Measurements from ENCODE around the gene IKBKE. TPM values are rescaled to one million over a fixed set of nuclear protein-coding genes. Genes with fewer than 3 reads are reported as not detected.

The IKBKE gene
- total RNA-seq, 4 donors from 2014 or later: 5.7 to 27.0 (median 17.4) TPM

DNA sequence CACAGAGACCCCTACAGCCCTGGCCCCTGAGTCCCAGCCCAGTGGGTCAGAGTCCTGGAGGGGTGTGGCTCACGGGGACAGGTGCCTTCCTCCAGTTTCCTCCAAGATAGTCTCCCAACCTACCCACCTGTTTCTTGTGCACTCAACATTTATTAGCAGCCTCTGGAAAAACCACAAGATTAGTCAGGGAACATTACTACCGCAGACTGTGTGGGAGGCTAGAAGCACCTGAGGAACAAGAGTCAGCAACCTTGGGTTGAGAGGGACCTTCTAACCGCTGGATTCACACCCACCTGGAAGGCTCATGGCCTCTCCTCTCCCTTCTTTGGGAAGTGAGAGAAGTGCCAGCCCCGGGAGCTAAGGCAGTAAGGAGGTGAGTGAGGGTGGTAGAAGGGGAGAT lies 22.5 kb upstream of the IKBKE start:
- no peak for DNase-seq (ENCODE audit: low spot score in 2 of 2)
- no peak for TF ChIP-seq POLR2A (IDR thresholded peaks at IDR 0.05)
- no peak for TF ChIP-seq EP300 (IDR thresholded peaks at IDR 0.05)
- no peak for TF ChIP-seq POLR2AphosphoS5 (IDR thresholded peaks at IDR 0.05)
- TF ChIP-seq, protein P1, sequence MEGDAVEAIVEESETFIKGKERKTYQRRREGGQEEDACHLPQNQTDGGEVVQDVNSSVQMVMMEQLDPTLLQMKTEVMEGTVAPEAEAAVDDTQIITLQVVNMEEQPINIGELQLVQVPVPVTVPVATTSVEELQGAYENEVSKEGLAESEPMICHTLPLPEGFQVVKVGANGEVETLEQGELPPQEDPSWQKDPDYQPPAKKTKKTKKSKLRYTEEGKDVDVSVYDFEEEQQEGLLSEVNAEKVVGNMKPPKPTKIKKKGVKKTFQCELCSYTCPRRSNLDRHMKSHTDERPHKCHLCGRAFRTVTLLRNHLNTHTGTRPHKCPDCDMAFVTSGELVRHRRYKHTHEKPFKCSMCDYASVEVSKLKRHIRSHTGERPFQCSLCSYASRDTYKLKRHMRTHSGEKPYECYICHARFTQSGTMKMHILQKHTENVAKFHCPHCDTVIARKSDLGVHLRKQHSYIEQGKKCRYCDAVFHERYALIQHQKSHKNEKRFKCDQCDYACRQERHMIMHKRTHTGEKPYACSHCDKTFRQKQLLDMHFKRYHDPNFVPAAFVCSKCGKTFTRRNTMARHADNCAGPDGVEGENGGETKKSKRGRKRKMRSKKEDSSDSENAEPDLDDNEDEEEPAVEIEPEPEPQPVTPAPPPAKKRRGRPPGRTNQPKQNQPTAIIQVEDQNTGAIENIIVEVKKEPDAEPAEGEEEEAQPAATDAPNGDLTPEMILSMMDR (IDR thresholded peaks at IDR 0.05): no peak
- Histone ChIP-seq H3K27ac (no peak overlapping the region), H3K27me3 (no peaks in the 10 kb centered on the region), H3K9me3 (no peaks in the 10 kb centered on the region), H3K4me3 (no peak overlapping the region), H3K36me3 (peaks cover 76% of the 10 kb centered on the region), H3K4me1 (peaks cover 13% of the 10 kb centered on the region)
- WGBS: 81% methylated on average over 4 of the region's 4 CpGs

GRCh38 chr1:206448471-206448870 lies 21.8 kb upstream of the IKBKE start:
- peaks cover 13% of the 10 kb centered on the region for H3K4me1 ChIP-seq
- no peak overlapping the region for H3K27ac ChIP-seq
- TF ChIP-seq EP300 (IDR thresholded peaks at IDR 0.05): no peak
- TF ChIP-seq POLR2A (IDR thresholded peaks at IDR 0.05): no peak
- TF ChIP-seq POLR2AphosphoS5 (IDR thresholded peaks at IDR 0.05): no peak
- TF ChIP-seq, protein P1 (IDR thresholded peaks at IDR 0.05): no peak
- no peaks in the 10 kb centered on the region for H3K9me3 ChIP-seq
- 83% methylated on average over 4 of the region's 4 CpGs for WGBS
- DNase-seq (ENCODE audit: low spot score in 2 of 2): peak in 1 of 2 donors; percentile 16
- H3K27me3 ChIP-seq: no peaks in the 10 kb centered on the region
- H3K4me3 ChIP-seq: no peak overlapping the region
- H3K36me3 ChIP-seq: peaks cover 76% of the 10 kb centered on the region

- 41% methylated on average over 1 of the region's 1 CpG for WGBS
- Histone ChIP-seq H3K27ac (no peak overlapping the region), H3K27me3 (no peaks in the 10 kb centered on the region)
Observed at GRCh38 chr1:206449565-206449964, 20.7 kb upstream of the IKBKE start.

DNA sequence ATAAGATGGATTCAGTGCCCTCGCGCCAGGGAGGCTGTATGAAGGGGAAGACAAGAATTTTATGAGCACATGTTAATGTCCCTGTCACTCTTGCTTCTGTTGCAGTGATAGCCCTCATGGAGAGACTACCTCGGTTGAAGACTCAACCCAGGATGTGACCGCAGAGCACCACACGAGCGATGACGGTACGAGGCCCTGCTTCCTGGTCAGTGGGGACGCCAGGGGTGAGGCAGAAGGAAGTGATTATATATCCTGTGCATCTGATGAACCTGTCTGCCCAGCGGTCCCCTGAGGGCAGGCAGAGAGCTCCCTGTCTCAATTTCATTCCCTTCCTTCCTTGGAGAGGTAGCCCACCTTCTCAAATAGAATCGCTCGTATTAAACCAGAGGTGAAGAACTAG lies 20.0 kb upstream of the IKBKE start:
- no peak for TF ChIP-seq EP300 (IDR thresholded peaks at IDR 0.05)
- TF ChIP-seq, protein P1 (IDR thresholded peaks at IDR 0.05): no peak
- no peak for TF ChIP-seq POLR2A (IDR thresholded peaks at IDR 0.05)
- TF ChIP-seq POLR2AphosphoS5 (IDR thresholded peaks at IDR 0.05): no peak
- Histone ChIP-seq H3K4me3 (no peak overlapping the region), H3K36me3 (peaks cover 78% of the 10 kb centered on the region), H3K9me3 (no peaks in the 10 kb centered on the region), H3K4me1 (peaks cover 9% of the 10 kb centered on the region), H3K27me3 (no peaks in the 10 kb centered on the region), H3K27ac (no peak overlapping the region)
- DNase-seq (ENCODE audit: low spot score in 2 of 2): peak in 1 of 2 donors; percentile 11
- 93% methylated on average over 9 of the region's 12 CpGs for WGBS

More at GRCh38 chr1:206449565-206449964, 20.7 kb upstream of the IKBKE start:
- no peak overlapping the region for H3K4me3 ChIP-seq
- H3K4me1 ChIP-seq: peaks cover 13% of the 10 kb centered on the region
- DNase-seq (ENCODE audit: low spot score in 2 of 2): peak in 1 of 2 donors; percentile 4
- H3K9me3 ChIP-seq: no peaks in the 10 kb centered on the region
- H3K36me3 ChIP-seq: peaks cover 77% of the 10 kb centered on the region
- TF ChIP-seq, protein P1 (IDR thresholded peaks at IDR 0.05): no peak
- no peak for TF ChIP-seq POLR2A (IDR thresholded peaks at IDR 0.05)
- TF ChIP-seq POLR2AphosphoS5 (IDR thresholded peaks at IDR 0.05): no peak
- no peak for TF ChIP-seq EP300 (IDR thresholded peaks at IDR 0.05)

GRCh38 chr1:206451134-206451686 lies 19.1 kb upstream of the IKBKE start:
- peaks cover 77% of the 10 kb centered on the region for H3K36me3 ChIP-seq
- TF ChIP-seq POLR2AphosphoS5 (IDR thresholded peaks at IDR 0.05): no peak
- TF ChIP-seq, protein P1 (IDR thresholded peaks at IDR 0.05): no peak
- no peak for TF ChIP-seq POLR2A (IDR thresholded peaks at IDR 0.05)
- H3K27me3 ChIP-seq: no peaks in the 10 kb centered on the region
- no peak overlapping the region for H3K4me3 ChIP-seq
- H3K4me1 ChIP-seq: peaks cover 6% of the 10 kb centered on the region
- H3K27ac ChIP-seq: no peak overlapping the region
- WGBS: 79% methylated on average over 9 of the region's 9 CpGs
- no peaks in the 10 kb centered on the region for H3K9me3 ChIP-seq
- DNase-seq (ENCODE audit: low spot score in 2 of 2): no peak

Measured in suprapubic skin (tissue), 4 donors.